ENCODE results near the gene CDK15.

GRCh38 chr2:201904538-201905420 lies 98.4 kb downstream of the CDK15 start:
- TF ChIP-seq POLR2AphosphoS5 (IDR thresholded peaks at IDR 0.05) = no peak
- no peak for TF ChIP-seq CTCF (IDR thresholded peaks at IDR 0.05)
- no peak for TF ChIP-seq POLR2A (IDR thresholded peaks at IDR 0.05)
